Epithelial cell of esophagus (primary cell): ENCODE results near the gene SRGAP1.

Experiments used
- DNase-seq: peaks from one replicate; pipeline ENCODE4 v3.0.0; 2010; ENCODE audit warnings: low read depth
- H3K4me3 ChIP-seq: 2 replicates; pipeline ENCODE4 v1.5.1; 2011; ENCODE audit warnings: mild to moderate bottlenecking, low read length, control low read depth
- CTCF ChIP-seq: IDR thresholded peaks from 2 replicates; pipeline ENCODE4 v1.5.1; 2011; ENCODE audit warnings: low read depth, mild to moderate bottlenecking, low read length, control low read depth, inconsistent platforms; ENCODE audit not compliant: insufficient read depth; ENCODE audit errors: missing control alignments

Gene SRGAP1

GRCh38 chr12:64056741-64057140 lies 212.2 kb downstream of the SRGAP1 start:
- DNase-seq: no peak
- no peak overlapping the region for H3K4me3 ChIP-seq
- TF ChIP-seq CTCF: no peak

- no peak for DNase-seq
Observed at GRCh38 chr12:64057706-64058105, 213.2 kb downstream of the SRGAP1 start.

GRCh38 chr12:64058541-64059265 lies 214.2 kb downstream of the SRGAP1 start:
- TF ChIP-seq CTCF: no peak
- no peak overlapping the region for H3K4me3 ChIP-seq
- no peak for DNase-seq

More at GRCh38 chr12:64057706-64058105, 213.2 kb downstream of the SRGAP1 start:
- TF ChIP-seq CTCF: no peak
- H3K4me3 ChIP-seq: no peak overlapping the region

- DNase-seq: no peak
- TF ChIP-seq CTCF: no peak
Observed at GRCh38 chr12:64059685-64060084, 215.2 kb downstream of the SRGAP1 start.

GRCh38 chr12:64061868-64062375 lies 217.4 kb downstream of the SRGAP1 start:
- DNase-seq: no peak
- TF ChIP-seq CTCF: no peak
- H3K4me3 ChIP-seq: no peak overlapping the region

More at GRCh38 chr12:64059685-64060084, 215.2 kb downstream of the SRGAP1 start:
- H3K4me3 ChIP-seq: no peak overlapping the region

GRCh38 chr12:64063121-64063520 lies 218.6 kb downstream of the SRGAP1 start:
- H3K4me3 ChIP-seq: no peak overlapping the region
- DNase-seq: no peak
- no peak for TF ChIP-seq CTCF

GRCh38 chr12:64064240-64064639 lies 219.7 kb downstream of the SRGAP1 start:
- H3K4me3 ChIP-seq: no peak overlapping the region
- TF ChIP-seq CTCF: no peak
- no peak for DNase-seq
